NCI-H2107 treated with DMSO at 0.1 percent for 48 hours (cell line): ENCODE data around the gene ABCC9.

ENCODE experiments used
- DNase-seq: peaks from one replicate; lab custom pipeline; 2025; ENCODE audit not compliant: unreplicated experiment; lab: John Stamatoyannopoulos, UW

Gene ABCC9

DNA sequence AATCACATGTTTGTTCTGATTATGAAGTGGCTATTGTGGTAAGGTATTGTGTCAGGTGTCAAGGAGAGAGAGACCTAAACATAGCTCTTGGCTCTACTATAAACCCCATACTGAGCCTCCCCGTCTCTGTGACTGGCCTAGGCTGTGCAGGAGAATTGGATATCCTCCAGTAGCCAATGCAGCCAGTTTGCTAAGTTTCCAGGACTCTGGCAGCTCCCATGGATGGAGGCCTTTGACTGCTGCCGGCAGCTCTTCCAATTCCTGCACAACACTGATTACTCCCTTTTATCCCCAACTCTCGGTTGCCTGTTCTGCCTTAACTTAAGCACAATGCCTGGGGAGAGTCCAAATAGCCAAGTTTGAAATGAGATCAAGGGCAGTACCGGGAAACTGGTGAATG is 59.3 kb downstream of the ABCC9 start:
- DNase-seq, result no peak

DNA sequence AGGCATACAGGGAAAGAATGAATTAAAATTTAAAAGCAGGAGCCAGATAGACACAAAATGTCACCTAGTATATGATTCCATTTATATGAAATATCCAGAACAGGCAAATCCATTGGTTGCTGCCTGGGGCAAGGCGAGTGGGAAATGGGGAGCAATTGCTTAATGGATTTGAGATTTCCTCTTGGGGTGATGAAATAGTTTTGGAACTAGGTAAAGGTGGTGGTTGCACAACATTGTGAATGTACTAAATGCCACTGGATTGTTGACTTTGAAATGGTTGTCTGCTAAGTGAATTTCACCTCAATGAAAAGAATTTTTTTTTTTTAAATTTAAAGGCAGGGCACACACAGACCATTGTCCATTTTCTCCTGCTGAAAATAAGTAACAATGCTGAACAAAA is 61.9 kb downstream of the ABCC9 start:
- DNase-seq, result no peak

DNA sequence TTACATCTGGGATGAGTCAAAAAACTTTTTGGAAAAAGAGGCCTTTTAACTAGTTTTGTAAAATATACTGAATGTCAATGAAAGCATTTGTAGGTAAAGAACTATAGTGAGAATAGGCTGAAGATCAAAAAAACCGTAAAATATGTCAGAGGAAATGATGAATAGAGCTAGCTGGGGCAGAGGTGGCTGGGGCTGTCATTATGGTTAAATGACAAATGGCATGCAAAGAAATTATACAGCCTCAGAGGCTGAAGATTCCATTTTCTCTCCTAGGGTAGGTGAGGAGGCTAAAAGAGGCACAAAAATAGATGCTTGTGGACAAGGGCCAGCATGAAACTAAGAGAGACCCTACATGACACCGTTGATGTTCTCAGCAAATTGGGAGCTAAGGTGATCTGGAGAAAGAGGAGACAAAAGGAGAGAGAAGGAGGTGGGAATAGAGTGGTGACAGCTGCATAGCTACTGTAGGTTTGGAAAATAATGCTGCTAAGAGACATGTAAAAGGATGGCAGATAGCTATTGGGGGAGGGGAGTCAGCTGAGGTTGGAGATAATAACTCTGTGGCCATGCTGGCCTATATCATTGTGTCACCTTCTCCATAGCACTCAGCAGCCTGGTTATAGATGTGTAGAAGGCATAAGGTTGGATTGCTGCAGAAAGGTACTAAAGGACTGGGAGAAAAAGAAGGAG is 63.8 kb downstream of the ABCC9 start:
- no peak for DNase-seq

DNA sequence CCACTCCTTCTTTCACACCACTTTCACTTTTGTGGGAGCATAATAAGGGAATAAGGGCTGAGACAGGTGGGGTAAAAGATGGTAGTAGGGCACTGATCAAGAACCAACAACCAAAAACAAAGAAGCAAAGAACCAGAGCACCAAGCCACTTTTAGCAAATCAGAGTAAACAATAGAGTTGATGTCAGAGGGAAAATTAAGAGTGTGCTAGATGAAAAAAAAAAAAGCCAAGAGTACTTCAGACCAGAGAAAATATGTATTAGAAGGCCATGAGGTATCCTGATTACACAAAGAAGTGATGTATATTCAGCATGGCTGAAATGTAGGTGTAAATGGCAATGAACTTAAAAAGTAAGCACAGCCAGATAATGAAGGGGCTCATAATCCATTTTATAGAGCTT is 75.4 kb downstream of the ABCC9 start:
- no peak for DNase-seq

DNA sequence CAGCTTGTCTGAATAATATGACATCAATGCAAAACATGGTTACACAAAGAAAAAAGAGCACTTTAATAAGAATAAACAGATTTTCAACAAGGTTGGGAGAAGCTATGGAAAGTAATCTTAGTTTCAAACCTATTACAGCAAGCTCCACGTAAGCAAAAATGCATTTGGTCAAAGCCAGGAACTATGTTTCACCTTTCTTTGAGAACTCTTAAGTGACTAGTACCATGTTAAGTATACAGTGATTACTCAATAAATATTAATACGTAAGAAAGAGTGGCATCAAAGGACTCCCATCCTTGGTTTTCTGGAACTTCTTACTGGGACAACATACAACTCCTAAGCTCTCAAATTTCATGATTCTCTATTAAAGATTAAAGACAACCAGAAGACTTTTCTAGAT is 80.7 kb downstream of the ABCC9 start:
- no peak for DNase-seq

DNA sequence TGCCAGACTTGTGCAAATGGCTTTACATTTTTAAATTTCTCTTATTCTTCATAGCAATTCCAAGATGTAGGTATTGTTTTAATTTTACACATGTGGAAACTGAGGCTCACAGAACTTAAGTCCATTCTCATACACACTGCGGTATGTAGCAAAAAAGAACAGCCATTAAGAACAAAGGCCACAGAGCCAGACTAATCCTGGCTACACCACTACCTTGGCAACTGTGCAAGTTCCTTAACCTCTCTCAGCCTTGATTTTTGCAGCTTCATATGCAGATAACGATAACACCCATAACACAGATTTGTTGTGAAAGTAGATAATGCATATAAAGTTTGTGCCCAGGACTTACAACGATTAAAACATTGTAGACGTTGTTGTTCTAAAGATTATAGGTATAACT is 81.1 kb downstream of the ABCC9 start:
- no peak for DNase-seq

DNA sequence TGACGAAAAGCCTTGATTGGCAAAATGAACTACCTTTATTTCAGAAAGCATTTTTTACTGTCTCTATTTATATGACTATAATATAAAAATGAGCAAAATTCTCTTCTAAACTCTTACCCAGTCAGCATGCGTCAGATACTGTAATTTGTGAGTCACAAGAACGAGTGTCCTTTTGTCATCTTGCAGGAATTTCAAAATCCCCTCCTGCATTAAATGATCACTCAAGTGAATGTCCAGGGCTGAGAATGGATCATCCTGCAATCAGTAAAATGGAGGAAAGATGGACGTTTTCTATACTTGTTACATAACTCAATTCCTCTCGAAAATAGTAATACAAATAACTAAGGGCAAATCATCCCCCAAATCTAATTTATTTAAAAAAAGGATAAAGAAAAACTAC is 89.0 kb downstream of the ABCC9 start:
- DNase-seq, result no peak

DNA sequence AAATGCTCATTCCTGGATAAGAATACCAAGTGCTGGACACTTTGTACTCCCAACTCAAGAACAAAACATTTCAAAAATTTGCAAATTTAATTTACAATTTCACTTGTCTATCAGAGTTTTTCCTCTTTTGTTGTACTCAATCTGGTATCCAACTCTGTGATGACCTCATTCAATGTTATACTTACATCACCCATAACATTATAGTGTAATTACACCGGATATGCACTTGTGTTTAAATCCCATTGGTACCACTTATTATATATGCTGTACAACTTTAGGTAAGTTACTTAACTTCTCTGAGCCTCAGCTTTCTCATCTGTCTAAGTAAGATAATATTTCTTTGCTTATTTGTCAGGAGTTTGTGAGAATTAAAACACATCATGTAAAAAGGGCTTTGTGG is 90.1 kb downstream of the ABCC9 start:
- DNase-seq, result no peak

DNA sequence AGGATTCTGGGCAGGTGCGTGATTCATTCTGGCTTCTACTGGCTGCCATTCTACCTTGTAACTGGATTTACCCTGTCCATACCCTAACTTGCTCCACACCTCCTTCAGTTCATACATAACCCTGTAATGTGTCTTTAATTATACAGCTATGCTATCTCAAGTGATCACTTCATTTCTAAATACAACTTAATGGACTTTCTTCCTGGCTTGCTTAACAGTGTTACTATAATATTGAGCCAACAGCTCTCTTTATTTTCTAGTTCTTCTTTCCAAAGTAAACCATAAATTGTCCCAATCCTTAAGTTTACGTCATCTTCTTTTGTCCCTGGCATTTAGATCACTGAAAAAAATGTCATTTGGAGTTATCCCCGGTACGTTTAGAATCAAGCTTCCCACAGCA is 90.8 kb downstream of the ABCC9 start:
- no peak for DNase-seq

DNA sequence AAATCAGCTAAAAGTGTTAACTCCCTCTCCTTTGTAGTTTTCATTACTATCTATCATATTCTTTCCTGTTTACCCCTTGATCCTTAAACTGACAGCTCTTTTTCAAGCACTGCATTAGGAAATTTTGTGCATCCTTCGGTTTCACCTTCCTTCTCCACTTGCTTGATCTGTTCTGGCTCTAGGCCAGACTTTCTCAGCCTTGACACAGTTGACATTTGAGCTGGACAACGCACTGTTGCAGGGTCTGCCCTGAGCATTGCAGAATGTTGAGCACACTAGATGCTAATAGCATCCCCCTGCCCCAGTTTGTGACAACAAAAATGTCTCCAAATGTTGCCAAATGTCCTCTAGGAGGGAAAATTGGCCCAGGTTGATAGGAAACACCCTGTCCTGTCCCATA is 91.3 kb downstream of the ABCC9 start:
- DNase-seq, result no peak

DNA sequence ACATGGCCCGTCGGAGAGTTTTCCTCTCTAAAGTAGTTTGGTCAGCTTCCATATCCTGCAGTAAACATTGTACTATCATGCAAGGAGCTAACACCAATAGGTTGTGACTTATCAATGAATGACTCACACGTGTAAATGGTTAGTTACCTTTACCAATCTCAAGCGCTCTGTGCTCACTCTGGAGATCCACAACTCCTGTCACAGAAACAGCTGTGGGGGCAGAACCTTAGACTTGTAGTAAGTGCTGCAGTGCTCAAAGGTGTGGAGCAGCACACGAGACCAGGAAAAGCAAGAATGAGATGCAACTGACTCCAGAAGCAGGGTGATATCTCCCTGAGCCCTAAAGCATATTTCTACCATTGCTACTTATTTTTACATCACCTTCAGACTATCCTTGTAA is 93.0 kb downstream of the ABCC9 start:
- DNase-seq, result no peak

DNA sequence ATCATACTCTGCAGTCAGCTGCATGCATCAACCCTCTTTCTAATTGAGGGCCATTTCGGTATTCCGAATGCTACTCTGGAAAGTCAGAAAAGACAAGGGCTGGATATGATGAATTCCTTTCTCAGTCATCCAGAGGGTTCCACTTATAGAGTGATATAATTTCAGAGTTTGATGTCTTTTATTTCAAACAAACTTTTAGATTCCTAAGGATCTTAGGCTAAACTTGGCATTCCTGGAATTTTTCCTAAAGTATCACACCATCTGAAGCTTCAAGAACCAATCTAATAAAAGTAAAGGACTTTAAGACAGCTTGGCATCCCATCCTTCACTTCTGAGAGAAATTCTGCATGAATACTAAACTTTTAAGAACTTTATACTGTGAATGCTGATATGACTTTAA is 97.4 kb downstream of the ABCC9 start:
- DNase-seq, result no peak

DNA sequence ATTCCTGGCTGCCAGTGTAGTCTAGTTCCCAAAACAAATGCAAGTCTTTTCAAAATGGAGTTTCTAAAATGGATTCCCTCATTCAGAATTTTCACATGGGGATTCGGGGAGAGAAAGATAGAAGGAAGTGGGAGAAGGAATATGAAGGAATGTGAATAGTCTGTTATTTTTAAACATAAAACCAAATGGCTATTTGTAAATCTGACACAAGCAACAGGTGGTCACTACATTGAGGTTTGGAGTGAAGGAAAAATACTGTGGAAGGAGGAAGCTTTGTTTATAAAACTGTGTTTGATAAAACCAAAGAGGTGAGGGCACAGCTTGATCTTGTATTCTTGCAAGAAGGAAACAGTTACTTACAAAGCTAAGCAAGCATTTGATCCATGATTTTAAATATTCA is 101.5 kb downstream of the ABCC9 start:
- DNase-seq, result no peak

DNA sequence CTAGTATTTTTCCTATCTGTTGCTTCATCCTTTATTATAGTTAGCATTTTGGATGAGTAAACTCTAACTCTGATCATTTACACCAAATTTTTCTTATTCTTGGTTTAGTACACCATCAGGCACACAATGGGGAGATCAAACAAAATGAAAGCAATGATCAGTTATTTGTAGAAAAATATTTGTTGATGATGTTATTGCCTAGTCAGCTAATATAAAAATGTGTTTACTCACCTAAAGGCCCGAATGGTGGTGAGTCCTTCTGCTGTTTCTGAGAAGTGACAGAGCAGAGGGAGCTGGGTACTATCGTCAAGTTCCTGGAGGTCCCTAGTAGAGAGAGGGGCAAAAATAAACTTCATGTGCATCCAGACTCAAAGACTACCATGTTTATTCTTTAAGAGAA is 103.4 kb downstream of the ABCC9 start:
- no peak for DNase-seq

DNA sequence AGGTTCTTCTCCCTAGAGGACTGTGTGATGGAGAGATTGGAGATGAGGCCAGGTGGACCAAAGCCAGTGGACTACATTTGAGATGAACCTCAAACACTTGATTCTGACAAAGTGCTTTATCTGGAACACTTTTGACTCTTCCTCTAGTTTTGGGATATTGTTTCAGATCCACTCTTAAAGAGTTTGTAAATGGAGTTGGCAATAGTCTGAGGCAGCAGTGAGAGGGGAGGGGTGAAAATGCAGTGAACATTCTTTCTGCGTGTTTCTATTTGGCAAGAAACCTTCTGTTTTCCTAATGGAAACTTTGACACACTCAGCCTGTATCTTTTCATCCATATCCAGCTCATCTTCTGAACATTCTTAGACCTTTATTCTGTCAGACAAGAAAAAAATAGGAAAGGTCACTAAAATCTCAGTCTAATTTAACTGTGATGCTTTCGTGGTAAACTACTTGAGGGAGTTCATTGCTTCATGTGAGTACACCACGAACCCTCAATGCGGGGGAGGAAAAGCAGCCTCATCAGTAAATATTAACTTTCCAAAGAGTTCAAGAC is 109.4 kb downstream of the ABCC9 start:
- no peak for DNase-seq

DNA sequence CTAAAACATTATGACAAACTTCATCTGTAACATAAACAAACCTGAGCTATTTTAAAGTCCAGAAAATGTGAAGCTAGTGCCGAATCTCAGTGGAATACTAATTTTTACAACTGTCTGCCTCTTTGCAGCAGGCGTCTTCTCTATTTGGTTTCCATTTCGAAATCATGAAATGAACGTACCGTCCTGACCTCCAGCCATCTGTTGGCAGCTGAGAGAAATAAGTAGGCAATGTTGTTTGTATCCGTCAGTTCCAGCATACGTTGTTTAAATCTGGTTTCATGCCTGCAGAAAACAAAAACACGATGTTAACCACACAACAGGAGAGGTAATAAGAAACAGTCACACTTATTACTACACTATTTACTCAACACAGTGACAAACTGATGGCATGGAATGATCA is 112.4 kb downstream of the ABCC9 start:
- DNase-seq, result no peak

DNA sequence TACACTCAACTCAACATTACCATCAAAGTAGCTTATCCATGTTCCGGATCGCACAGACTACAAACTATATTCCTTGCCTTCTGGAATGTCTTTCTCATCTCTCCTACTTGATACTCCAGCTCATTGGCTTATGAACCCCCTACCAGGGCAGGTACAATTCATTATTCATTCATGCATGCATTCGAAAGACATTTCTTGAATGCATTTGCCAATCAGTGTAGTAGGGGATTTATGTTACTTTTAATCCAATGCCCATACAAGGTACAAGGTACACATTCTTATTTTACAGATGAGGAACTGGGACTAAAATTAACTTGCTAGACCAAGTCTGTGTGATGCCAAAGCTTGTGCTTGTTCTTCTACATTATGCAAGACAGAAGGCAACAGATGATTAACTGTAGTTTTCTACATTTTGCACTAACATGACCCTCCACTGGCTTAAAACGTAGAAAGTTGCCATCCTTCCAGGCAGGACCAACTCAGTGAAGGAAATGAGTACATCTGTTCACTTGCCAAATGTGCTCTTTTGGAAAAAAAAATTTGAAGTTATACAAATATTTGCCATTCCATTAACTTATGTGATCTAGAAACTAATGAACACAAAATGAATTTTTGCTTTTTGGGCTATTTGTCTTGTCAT is 113.0 kb downstream of the ABCC9 start:
- DNase-seq, result no peak

DNA sequence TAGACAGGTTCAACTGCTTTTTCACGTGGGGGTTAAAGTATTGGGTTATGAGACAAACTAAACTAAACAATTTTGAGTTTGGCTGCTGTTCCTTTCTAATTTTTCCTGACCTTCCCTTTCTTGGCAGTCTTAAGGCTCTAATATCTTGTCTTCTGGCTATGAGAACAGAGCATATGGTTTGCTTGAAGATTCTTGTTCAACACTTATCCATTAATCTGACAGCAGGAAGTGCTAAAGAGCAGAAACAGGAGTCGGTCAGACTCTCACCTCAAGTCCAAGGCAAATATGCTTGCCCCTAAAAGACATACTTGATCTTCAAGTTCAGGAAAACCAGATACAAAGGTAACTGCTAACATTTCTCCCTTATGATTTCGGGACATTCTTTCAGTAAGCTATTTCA is 114.1 kb downstream of the ABCC9 start:
- no peak for DNase-seq

DNA sequence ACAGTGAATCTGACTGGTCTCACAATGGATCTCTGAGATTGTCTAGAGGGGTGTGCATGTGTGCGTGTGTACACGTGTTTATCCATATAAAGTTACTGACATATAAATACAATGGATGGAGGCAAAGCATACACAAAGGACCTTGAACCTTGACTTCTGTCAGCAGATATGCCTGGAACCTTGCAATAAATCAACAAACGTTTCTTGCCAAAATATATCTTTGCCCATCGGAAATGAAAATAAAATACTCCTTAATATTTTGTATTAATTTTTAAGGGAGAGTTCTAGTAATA is 114.7 kb downstream of the ABCC9 start:
- DNase-seq, result no peak

DNA sequence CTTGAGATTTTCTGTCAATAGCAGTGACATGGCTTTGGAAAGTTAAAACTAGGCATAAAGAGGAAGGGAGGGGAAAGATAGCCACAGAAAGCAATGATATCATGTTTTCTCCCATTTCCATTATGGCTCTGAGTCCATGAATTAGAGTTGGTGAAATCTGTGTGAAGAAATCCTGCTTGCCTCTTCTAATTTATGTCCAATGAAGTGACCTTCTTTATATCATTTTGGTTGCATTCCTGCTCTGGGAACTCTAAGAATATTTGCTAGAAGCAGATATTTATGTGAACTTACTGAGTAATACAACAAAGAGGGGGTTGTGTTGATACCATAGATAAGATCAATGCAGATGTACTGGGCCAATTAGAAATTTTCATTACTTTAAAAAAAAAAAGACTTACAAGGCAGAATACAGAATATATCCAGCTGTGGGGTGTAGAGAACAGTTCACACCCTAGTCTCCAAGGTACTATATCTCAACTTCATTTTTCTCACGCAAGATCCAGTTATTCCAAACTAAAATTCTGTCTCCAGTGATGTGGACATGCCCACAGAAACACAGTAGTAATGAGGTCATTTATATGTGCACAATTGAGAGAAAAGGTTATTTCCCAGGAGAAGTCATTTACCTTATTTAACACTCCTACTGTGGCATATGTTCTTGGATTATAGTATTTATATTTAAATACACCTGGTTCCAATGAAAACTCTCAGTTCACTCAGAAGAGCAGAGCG is 115.2 kb downstream of the ABCC9 start:
- no peak for DNase-seq

DNA sequence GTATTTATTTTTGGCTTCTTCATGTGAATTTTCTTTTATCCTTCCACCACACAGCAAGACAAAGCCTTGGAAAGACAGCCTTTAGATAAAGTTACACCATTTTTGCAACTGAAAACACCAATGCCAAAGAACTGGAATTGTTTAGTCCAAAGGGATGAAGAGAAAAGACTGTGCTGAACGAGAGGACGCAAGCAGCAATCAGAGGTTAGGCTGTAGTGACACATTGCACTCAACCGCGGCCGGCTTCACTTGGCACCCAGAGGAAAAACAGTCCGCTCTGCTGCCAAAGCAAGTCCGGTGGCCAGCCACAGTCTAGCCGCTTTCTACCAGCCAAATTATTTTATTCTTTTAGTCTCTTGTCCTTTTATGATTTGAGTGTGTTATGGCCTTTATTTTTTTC is 117.6 kb downstream of the ABCC9 start:
- DNase-seq, result no peak

DNA sequence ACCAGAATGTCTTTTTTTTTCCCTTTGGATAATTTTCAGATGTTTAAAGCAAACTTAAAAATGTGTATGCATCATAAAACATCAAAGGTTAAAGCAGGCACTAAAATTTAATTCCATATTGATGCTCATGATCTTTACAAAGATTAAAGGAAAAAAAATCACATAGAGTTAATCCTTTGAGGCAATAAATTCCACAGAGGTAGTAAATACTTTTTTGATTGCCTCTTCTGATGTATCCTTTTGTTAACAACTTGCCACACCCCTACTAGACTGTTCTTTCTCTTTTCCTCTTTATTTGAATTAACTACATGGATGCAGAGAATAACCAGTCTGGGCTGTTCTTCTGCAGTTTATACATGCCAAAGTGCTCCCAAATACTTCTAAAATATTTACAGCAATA is 121.5 kb downstream of the ABCC9 start:
- no peak for DNase-seq
